Measurements from ENCODE around the gene ULK4.
"Not testable (repeated sequence)": the region's sequence is repeated elsewhere in the genome, so short reads cannot be mapped to it uniquely, and the experiment has no call there.

ULK4 gene

GRCh38 chr3:41872157-41872556 is 89.7 kb downstream of the ULK4 start:
- DNase-seq (ENCODE audit: low read depth in 1 of 2, low spot score in 1 of 2) = no peak

GRCh38 chr3:41867533-41867932 is 94.4 kb downstream of the ULK4 start:
- DNase-seq (ENCODE audit: low read depth in 1 of 2, low spot score in 1 of 2) = no peak

- DNase-seq (ENCODE audit: low read depth in 1 of 2, low spot score in 1 of 2) = no peak
Measured at GRCh38 chr3:41866298-41866697, 95.6 kb downstream of the ULK4 start.

GRCh38 chr3:41863024-41863423 is 98.9 kb downstream of the ULK4 start:
- DNase-seq (ENCODE audit: low read depth in 1 of 2, low spot score in 1 of 2) = no peak

- DNase-seq (ENCODE audit: low read depth in 1 of 2, low spot score in 1 of 2) = not testable (repeated sequence)
Measured at GRCh38 chr3:41860489-41860888, 101.4 kb downstream of the ULK4 start.

GRCh38 chr3:41854956-41855355 is 106.9 kb downstream of the ULK4 start:
- no peak for DNase-seq (ENCODE audit: low read depth in 1 of 2, low spot score in 1 of 2)

GRCh38 chr3:41853540-41854196 is 108.2 kb downstream of the ULK4 start:
- no peak for DNase-seq (ENCODE audit: low read depth in 1 of 2, low spot score in 1 of 2)

GRCh38 chr3:41848753-41849574 is 112.9 kb downstream of the ULK4 start:
- DNase-seq (ENCODE audit: low read depth in 1 of 2, low spot score in 1 of 2) = no peak

GRCh38 chr3:41847679-41848078 is 114.2 kb downstream of the ULK4 start:
- no peak for DNase-seq (ENCODE audit: low read depth in 1 of 2, low spot score in 1 of 2)

- DNase-seq (ENCODE audit: low read depth in 1 of 2, low spot score in 1 of 2) = no peak
Measured at GRCh38 chr3:41846850-41847249, 115.1 kb downstream of the ULK4 start.

GRCh38 chr3:41845826-41846225 is 116.1 kb downstream of the ULK4 start:
- DNase-seq (ENCODE audit: low read depth in 1 of 2, low spot score in 1 of 2) = no peak

- not testable (repeated sequence) for DNase-seq (ENCODE audit: low read depth in 1 of 2, low spot score in 1 of 2)
Measured at GRCh38 chr3:41844256-41844655, 117.6 kb downstream of the ULK4 start.

- not testable (repeated sequence) for DNase-seq (ENCODE audit: low read depth in 1 of 2, low spot score in 1 of 2)
Measured at GRCh38 chr3:41840936-41841668, 120.8 kb downstream of the ULK4 start.

GRCh38 chr3:41836360-41837134 is 125.4 kb downstream of the ULK4 start:
- DNase-seq (ENCODE audit: low read depth in 1 of 2, low spot score in 1 of 2) = no peak

GRCh38 chr3:41833628-41834027 is 128.3 kb downstream of the ULK4 start:
- no peak for DNase-seq (ENCODE audit: low read depth in 1 of 2, low spot score in 1 of 2)

- DNase-seq (ENCODE audit: low read depth in 1 of 2, low spot score in 1 of 2) = no peak
Measured at GRCh38 chr3:41819236-41819635, 142.7 kb downstream of the ULK4 start.

GRCh38 chr3:41808618-41809017 is 153.3 kb downstream of the ULK4 start:
- DNase-seq (ENCODE audit: low read depth in 1 of 2, low spot score in 1 of 2) = no peak

GRCh38 chr3:41808152-41808551 is 153.8 kb downstream of the ULK4 start:
- DNase-seq (ENCODE audit: low read depth in 1 of 2, low spot score in 1 of 2) = no peak

- DNase-seq (ENCODE audit: low read depth in 1 of 2, low spot score in 1 of 2) = no peak
Measured at GRCh38 chr3:41794748-41795589, 166.9 kb downstream of the ULK4 start.

GRCh38 chr3:41792806-41793205 is 169.1 kb downstream of the ULK4 start:
- no peak for DNase-seq (ENCODE audit: low read depth in 1 of 2, low spot score in 1 of 2)
